ENCODE measurements around the gene SULT1C3.
"Not testable (repeated sequence)": the region's sequence is repeated elsewhere in the genome, so short reads cannot be mapped to it uniquely, and the experiment has no call there.

The SULT1C3 gene

GRCh38 chr2:108279468-108279867 is 39.7 kb downstream of the SULT1C3 start:
- Histone ChIP-seq H3K4me1 (ENCODE audit: control insufficient read depth, low read length) (no peaks in the 10 kb centered on the region), H3K4me2 (ENCODE audit: low read length) (no peak overlapping the region), H3F3A (ENCODE audit: control insufficient read depth, insufficient read depth) (no peaks in the 10 kb centered on the region), H3K27me3 (ENCODE audit: control insufficient read depth, low read length) (no peaks in the 10 kb centered on the region), H3K36me3 (ENCODE audit: control insufficient read depth, low read length) (no peaks in the 10 kb centered on the region), H3K9me2 (replicated peaks; ENCODE audit: control insufficient read depth, low read length) (no peaks in the 10 kb centered on the region), H3K4me3 (ENCODE audit: low read length) (no peak overlapping the region), H3K9me3 (ENCODE audit: control insufficient read depth, insufficient read depth, low read length) (no peaks in the 10 kb centered on the region), H4K20me1 (ENCODE audit: control insufficient read depth, insufficient read depth, low read depth, low read length) (no peaks in the 10 kb centered on the region), H3K79me2 (ENCODE audit: control insufficient read depth, low read length) (no peaks in the 10 kb centered on the region), H3K27ac (ENCODE audit: low read depth, low read length) (no peak overlapping the region)
- TF ChIP-seq EZH2phosphoT487 (IDR thresholded peaks at IDR 0.05; ENCODE audit: borderline replicate concordance, low read length): no peak
- no peak for TF ChIP-seq CTCF (IDR thresholded peaks at IDR 0.05; ENCODE audit: low read depth, low read length, poor library complexity, severe bottlenecking)

GRCh38 chr2:108280466-108280865 is 40.7 kb downstream of the SULT1C3 start:
- TF ChIP-seq CTCF (IDR thresholded peaks at IDR 0.05; ENCODE audit: low read depth, low read length, poor library complexity, severe bottlenecking): no peak
- no peak for TF ChIP-seq EZH2phosphoT487 (IDR thresholded peaks at IDR 0.05; ENCODE audit: borderline replicate concordance, low read length)
- Histone ChIP-seq H3F3A (ENCODE audit: control insufficient read depth, insufficient read depth) (no peaks in the 10 kb centered on the region), H3K36me3 (ENCODE audit: control insufficient read depth, low read length) (no peaks in the 10 kb centered on the region), H3K9me3 (ENCODE audit: control insufficient read depth, insufficient read depth, low read length) (no peaks in the 10 kb centered on the region), H3K27me3 (ENCODE audit: control insufficient read depth, low read length) (no peaks in the 10 kb centered on the region), H4K20me1 (ENCODE audit: control insufficient read depth, insufficient read depth, low read depth, low read length) (no peaks in the 10 kb centered on the region), H3K27ac (ENCODE audit: low read depth, low read length) (no peak overlapping the region), H3K4me1 (ENCODE audit: control insufficient read depth, low read length) (no peaks in the 10 kb centered on the region), H3K4me2 (ENCODE audit: low read length) (no peak overlapping the region), H3K79me2 (ENCODE audit: control insufficient read depth, low read length) (no peaks in the 10 kb centered on the region), H3K4me3 (ENCODE audit: low read length) (no peak overlapping the region), H3K9me2 (replicated peaks; ENCODE audit: control insufficient read depth, low read length) (no peaks in the 10 kb centered on the region)

- not testable (repeated sequence) for H3K36me3 ChIP-seq (ENCODE audit: control insufficient read depth, low read length); H3K4me1 ChIP-seq (ENCODE audit: control insufficient read depth, low read length); H3K9me3 ChIP-seq (ENCODE audit: control insufficient read depth, insufficient read depth, low read length); H3K9me2 ChIP-seq (replicated peaks; ENCODE audit: control insufficient read depth, low read length); H3K4me2 ChIP-seq (ENCODE audit: low read length); H3K27me3 ChIP-seq (ENCODE audit: control insufficient read depth, low read length); H4K20me1 ChIP-seq (ENCODE audit: control insufficient read depth, insufficient read depth, low read depth, low read length); H3K4me3 ChIP-seq (ENCODE audit: low read length); H3F3A ChIP-seq (ENCODE audit: control insufficient read depth, insufficient read depth); H3K79me2 ChIP-seq (ENCODE audit: control insufficient read depth, low read length); H3K27ac ChIP-seq (ENCODE audit: low read depth, low read length)
These were observed 44.8 kb downstream of the SULT1C3 start for GRCh38 chr2:108284566-108284965.

GRCh38 chr2:108285616-108286015 is 45.8 kb downstream of the SULT1C3 start:
- no peaks in the 10 kb centered on the region for H3K4me1 ChIP-seq (ENCODE audit: control insufficient read depth, low read length)
- H3K27ac ChIP-seq (ENCODE audit: low read depth, low read length): no peak overlapping the region
- H3K79me2 ChIP-seq (ENCODE audit: control insufficient read depth, low read length): no peaks in the 10 kb centered on the region
- no peaks in the 10 kb centered on the region for H4K20me1 ChIP-seq (ENCODE audit: control insufficient read depth, insufficient read depth, low read depth, low read length)
- H3F3A ChIP-seq (ENCODE audit: control insufficient read depth, insufficient read depth): no peaks in the 10 kb centered on the region
- no peak overlapping the region for H3K4me2 ChIP-seq (ENCODE audit: low read length)
- TF ChIP-seq EZH2phosphoT487 (IDR thresholded peaks at IDR 0.05; ENCODE audit: borderline replicate concordance, low read length) (no peak), CTCF (IDR thresholded peaks at IDR 0.05; ENCODE audit: low read depth, low read length, poor library complexity, severe bottlenecking) (no peak)
- no peaks in the 10 kb centered on the region for H3K9me3 ChIP-seq (ENCODE audit: control insufficient read depth, insufficient read depth, low read length)
- no peaks in the 10 kb centered on the region for H3K27me3 ChIP-seq (ENCODE audit: control insufficient read depth, low read length)
- no peak overlapping the region for H3K4me3 ChIP-seq (ENCODE audit: low read length)
- no peaks in the 10 kb centered on the region for H3K9me2 ChIP-seq (replicated peaks; ENCODE audit: control insufficient read depth, low read length)
- no peaks in the 10 kb centered on the region for H3K36me3 ChIP-seq (ENCODE audit: control insufficient read depth, low read length)
